Stimulated activated CD8-positive, alpha-beta memory T cell treated with anti-CD3 and anti-CD28 coated beads, Interleukin-12 subunit alpha, Interleukin-12 subunit beta, amount 100 ng/mL, for 24 hours (primary cell): ENCODE measurements around the gene KSR2.
"Not testable (repeated sequence)": the region's sequence is repeated elsewhere in the genome, so short reads cannot be mapped to it uniquely, and the experiment has no call there.

Experiments
- DNase-seq: peaks from one replicate; pipeline ENCODE4 v3.0.0-alpha.2; 2020; ENCODE audit errors: extremely low read depth

Gene KSR2

GRCh38 chr12:117968826-117969659, at the start of gene KSR2:
KSR2 (minus strand) TSS chr12:117968990; CDS start chr12:117968255, 735 bp downstream.
- DNase-seq: peak; percentile 19

DNA sequence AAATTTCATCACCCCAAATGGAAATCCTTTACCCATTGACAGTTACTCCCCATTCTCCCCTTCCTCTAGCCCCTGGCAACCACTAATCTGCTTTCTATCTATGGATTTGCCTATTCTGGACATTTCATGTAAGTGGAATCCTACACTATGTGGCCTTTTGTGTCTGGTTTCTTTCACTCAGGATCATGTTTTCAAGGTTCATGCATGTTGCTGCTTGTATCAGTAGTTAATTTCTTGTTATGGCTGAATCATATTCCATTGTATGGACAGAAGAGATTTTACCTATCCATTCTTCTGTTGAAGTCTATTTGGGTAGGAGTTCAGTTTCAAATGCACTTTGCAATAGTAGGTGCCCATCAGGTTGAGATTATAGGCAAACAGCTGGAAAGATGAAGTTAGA, 49.1 kb upstream of the KSR2 start:
- DNase-seq: no peak

DNA sequence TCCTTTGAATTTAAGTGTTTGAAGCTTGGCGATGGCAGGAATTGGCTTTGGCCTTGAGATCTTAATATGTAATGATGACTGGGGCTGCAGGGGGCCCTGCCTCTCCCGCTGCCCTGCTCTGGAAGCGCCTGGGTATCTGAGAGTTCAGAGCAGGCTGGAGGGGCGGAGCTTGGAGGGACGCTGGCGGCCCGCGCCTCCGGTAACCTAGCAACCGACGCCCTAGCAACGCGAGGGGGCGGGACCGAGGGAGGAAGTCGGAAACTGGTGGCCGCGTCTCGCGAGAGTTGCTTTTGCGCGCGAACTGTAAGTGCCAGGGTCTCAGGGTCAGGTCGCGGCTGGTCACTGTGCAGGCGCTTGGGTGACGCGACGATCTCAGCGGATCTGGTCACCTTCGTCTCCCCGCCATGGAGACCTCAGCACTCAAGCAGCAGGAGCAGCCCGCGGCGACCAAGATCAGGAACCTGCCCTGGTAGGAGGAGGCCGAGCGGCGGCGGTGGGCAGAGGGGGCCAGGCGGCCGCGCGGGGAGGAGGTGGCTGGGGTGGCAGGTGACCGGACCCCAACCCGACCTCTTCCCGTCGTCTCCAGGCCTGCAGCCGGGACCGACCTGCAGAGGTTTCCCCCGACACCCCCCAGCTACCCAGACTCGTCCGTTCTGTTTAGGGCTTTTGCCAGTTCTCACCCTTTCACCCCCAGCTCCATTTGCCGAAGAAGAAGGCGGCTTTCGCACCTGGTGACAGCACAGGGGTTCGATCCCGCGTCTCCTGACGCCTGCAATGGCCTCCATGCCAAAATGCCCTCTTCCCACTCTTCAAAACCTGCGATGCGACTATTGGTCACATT, 47.9 kb upstream of the KSR2 start, which contains the start of gene RFC5:
Gene RFC5 (plus strand): TSS at position 280 of the 841 bp plus-strand sequence. CDS start 125 bp downstream, at position 405.
- DNase-seq: peak; percentile 96

DNA sequence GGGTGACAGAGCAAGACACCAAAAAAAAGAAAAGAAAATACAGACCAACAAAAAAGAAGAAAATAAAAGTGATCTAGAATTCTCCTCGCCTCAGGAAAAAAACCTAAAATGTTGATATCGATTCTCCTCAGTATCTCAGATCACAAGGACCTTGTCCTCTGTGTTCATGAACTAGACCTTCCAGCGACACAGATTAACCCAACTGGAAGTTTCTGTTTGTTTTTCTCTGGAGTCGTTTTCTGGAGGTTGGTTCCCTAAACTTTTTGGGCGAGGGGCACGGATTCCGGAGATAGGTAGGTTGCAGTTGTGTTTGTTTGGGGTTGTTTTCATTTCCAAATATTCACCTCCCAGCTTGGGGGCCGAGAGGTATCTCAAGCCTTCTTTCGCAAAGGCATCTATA, 47.2 kb upstream of the KSR2 start:
- no peak for DNase-seq

DNA sequence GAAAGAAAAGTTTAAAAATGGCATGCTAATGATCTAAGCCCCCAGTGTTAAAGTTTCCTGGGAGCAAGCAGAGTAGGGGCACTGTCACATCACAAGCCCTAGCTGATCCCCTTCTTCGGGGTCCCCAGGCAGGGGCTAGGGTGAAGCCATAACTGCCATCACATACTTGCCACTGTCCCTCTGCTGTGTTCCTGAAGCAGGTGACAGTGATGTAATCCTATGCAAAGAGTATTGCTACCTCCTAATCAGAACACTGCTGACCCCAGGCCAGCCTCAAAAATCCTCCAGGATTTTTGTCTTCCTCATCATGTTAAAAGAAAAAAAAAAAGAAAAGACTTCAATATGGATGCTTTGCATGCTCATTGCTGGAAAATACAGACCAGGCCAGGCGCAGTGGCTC, 46.5 kb upstream of the KSR2 start:
- no peak for DNase-seq

- DNase-seq: no peak
These were observed 44.5 kb upstream of the KSR2 start for GRCh38 chr12:118013283-118013682.

GRCh38 chr12:118011961-118012360, 43.2 kb upstream of the KSR2 start:
- DNase-seq: no peak

DNA sequence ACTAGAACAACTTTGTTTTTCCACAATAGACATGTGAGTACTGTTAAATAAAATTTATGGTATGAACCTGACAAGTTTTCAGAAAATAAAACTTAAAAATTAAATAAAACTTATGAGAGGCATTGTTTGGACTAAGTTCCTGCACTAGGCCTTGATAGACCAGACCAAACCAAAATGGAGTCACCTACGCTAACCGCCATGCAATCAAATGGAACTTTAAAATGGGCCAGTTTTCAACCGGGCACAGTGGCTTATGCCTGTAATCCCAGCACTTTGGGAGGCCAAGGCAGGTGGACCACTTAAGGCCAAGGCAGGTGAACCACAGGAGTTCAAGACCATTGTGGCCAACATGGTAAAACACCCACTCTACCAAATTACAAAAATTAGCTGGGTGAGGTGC, 42.6 kb upstream of the KSR2 start:
- no peak for DNase-seq

GRCh38 chr12:118010903-118011302, 42.1 kb upstream of the KSR2 start:
- no peak for DNase-seq

DNA sequence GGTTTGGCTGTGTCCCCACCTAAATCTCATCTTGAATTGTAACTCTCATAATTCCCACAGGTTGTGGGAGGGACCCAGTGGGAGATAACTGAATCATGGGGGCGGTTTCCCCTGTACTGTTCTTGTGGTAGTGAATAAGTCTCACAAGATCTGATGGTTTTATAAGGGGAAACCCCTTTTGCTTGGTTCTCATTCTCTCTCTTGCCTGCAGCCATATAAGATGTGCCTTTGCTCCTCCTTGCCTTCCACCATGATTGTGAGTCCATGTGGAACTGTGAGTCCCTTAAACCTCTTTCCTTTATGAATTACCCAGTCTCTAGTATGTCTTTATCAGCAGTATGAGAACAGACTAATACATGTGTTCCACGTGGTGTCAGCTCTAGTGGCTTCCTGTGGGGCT, 31.0 kb upstream of the KSR2 start:
- DNase-seq: not testable (repeated sequence)

DNA sequence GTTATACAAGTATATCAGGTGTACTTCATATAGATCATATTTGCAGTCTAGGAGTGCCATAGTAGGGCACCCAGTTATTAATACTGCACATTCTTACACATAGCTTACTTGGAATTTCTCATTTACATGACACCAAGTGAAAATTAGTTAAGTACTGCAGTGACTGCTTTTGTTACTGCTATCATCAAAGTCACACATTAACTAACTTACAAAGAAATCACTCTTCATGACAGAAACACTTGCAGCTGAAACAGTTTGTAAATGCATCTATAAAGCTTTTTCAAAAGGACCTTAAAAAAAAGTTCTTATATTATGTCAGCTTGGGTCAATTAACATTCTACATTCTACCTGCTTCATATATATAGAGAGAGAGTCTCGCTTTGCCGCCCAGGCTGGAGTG, 29.9 kb upstream of the KSR2 start:
- DNase-seq: no peak

DNA sequence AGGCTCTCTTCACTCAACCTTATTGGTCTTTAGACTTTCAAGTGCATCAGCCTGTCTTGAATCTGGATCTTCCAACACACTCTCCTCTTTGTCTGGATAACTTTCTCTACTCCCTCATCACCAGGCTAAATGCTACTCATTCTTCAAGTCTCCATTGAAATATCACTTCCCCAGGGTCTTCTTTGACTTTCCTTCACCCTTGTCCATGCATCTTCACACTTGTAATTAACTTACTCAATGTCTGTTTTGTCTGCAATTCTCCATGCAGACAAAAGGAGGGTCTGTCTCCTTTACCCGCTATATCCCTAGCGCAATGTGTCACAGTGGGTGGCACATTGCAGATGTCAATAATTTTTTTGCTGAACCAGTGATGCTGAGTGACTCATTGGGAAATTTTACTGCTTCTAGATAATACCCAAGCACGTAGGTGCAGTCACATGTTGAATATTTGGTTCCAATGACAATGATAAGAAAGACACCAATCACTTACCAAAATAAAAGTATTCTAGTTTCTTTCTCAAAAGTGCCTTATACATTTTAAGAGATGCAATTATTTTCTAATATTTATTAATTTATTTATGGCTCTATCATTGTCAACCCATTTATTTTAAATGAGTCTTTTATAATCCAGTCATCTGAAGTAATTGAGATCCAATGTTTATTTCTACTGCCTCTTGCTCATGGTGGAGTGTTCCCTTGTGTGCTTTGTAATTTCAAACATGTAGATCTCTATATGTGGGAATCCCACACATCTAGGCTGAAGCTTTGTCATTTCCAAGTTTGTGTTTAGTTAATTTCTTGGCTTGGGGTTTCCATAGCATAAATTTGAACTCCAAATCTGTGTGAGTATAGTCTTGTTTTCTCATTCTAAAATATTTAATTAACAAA, 26.0 kb upstream of the KSR2 start:
- no peak for DNase-seq

- DNase-seq: no peak
These were observed 18.1 kb upstream of the KSR2 start for GRCh38 chr12:117986705-117987469.

DNA sequence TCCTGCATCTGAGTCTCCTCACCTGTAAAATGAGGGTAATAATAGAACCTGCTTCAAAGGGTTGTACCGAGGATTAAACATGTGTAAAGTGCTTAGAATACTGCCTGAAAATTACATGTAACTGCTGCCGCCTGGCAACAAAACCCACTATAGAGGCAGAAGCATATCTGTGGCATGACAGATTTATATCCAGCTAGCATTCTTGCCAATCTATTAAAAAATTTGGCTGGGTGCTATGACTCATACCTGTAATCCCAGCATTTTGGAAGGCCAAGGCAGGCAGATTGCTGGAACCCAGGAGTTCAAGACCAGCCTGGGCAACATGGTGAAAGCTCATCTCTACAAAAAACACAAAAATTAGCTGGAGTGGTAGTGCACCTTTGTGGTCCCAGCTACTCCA, 16.4 kb upstream of the KSR2 start:
- DNase-seq: no peak

GRCh38 chr12:117981267-117981666, 12.5 kb upstream of the KSR2 start:
- DNase-seq: no peak

DNA sequence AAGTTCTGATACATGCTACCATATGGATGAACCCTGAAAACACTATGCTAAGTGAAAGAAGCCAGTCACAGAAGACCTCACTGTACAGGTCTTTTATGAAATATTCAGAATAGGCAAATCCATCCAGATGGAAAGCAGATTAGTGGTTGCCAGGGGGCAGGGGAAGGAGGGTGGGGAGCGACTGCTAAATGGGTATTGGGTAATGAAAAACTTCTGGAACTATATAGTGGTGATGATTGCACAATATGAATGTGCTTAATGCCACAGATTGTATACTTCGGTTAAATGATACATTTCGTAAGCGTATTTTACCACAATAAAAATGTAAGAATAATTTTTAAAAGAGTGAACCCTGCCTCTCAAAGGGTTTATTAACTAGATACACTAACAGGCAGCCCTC, 11.8 kb upstream of the KSR2 start:
- DNase-seq: no peak

GRCh38 chr12:117977373-117977772, 8.6 kb upstream of the KSR2 start:
- no peak for DNase-seq

- no peak for DNase-seq
These were observed 6.2 kb upstream of the KSR2 start for GRCh38 chr12:117975006-117975405.

DNA sequence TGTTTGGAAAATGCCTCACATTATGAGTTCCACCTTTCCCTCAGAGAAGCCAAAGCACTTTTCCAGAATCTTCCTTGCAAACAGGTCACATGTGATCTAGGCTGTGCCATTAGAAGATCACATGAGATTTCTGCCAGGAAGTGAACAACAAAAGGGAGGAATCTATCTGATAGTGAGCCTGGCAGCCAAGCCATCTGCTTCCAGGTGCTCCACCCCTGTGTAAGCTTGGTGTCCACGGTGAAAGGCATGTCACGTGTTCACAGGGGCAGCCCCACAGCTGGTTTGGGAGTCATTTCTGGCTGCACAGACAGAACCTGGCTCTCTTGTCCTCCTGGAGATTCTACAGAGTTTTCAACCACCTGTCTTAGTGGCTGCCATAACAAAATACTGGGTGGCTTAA, 3.5 kb upstream of the KSR2 start:
- no peak for DNase-seq

GRCh38 chr12:117970334-117970733, 1.5 kb upstream of the KSR2 start:
- DNase-seq: no peak

GRCh38 chr12:117968151-117968789, 520 bp downstream of the KSR2 start:
- DNase-seq: no peak
